ENCODE results near the gene PRKCE. TPM values are rescaled to one million over a fixed set of nuclear protein-coding genes. Genes with fewer than 3 reads are reported as not detected.

PRKCE gene
- total and polyA plus RNA-seq, 4 experiments from 2014 or later: 1.8 to 21.7 (median 11.0) TPM

GRCh38 chr2:45675263-45675812 is 23.9 kb downstream of the PRKCE start:
- H3K9me3 ChIP-seq (ENCODE audit: control insufficient read depth in 1 of 2, low read length in 2 of 2): no peaks in the 10 kb centered on the region

GRCh38 chr2:45676088-45676487 is 24.6 kb downstream of the PRKCE start:
- DNase-seq: no peak
- Histone ChIP-seq H3K4me1 (ENCODE audit: insufficient read depth, low read length) (no peaks in the 10 kb centered on the region), H3K9me3 (ENCODE audit: control insufficient read depth in 1 of 2, low read length in 2 of 2) (no peaks in the 10 kb centered on the region), H3K27me3 (ENCODE audit: insufficient read depth, low read length) (no peaks in the 10 kb centered on the region), H3K27ac (ENCODE audit: low read depth, low read length) (no peak overlapping the region), H3K36me3 (ENCODE audit: insufficient read depth, low read length) (no peaks in the 10 kb centered on the region), H3K4me3 (ENCODE audit: low read length in 2 of 2) (no peak overlapping the region)
- Mint-ChIP-seq H3K27me3 (no peaks in the 10 kb centered on the region), H3K9me3 (no peaks in the 10 kb centered on the region), H3K36me3 (peaks cover 0 to 4% of the 10 kb centered on the region in 2 donors), H3K27ac (no peak overlapping the region), H3K4me1 (peaks cover 4 to 14% (median 6%) of the 10 kb centered on the region in 4 donors), H3K4me3 (no peak overlapping the region)
- ChIA-PET CTCF (ENCODE audit: partially characterized antibody) (no interaction called here), POLR2A (ENCODE audit: partially characterized antibody) (no interaction called here)
- intact Hi-C loops (cut with micrococcal nuclease): no loop called here

More at GRCh38 chr2:45675263-45675812, 23.9 kb downstream of the PRKCE start:
- ChIA-PET CTCF (ENCODE audit: partially characterized antibody) (no interaction called here), POLR2A (ENCODE audit: partially characterized antibody) (no interaction called here)
- DNase-seq: no peak
- Histone ChIP-seq H3K27ac (ENCODE audit: low read depth, low read length) (no peak overlapping the region), H3K4me1 (ENCODE audit: insufficient read depth, low read length) (no peaks in the 10 kb centered on the region), H3K27me3 (ENCODE audit: insufficient read depth, low read length) (no peaks in the 10 kb centered on the region), H3K4me3 (ENCODE audit: low read length in 2 of 2) (no peak overlapping the region), H3K36me3 (ENCODE audit: insufficient read depth, low read length) (no peaks in the 10 kb centered on the region)
- H3K36me3 Mint-ChIP-seq: peaks cover 0 to 4% of the 10 kb centered on the region in 2 donors
- intact Hi-C loops (cut with micrococcal nuclease): no loop called here
- H3K9me3 Mint-ChIP-seq: no peaks in the 10 kb centered on the region
- H3K4me3 Mint-ChIP-seq: no peak overlapping the region
- H3K27me3 Mint-ChIP-seq: no peaks in the 10 kb centered on the region
- H3K4me1 Mint-ChIP-seq: peaks cover 4 to 14% (median 6%) of the 10 kb centered on the region in 4 donors
- no peak overlapping the region for H3K27ac Mint-ChIP-seq

- H3K27ac Mint-ChIP-seq: no peak overlapping the region
- CTCF ChIA-PET (ENCODE audit: partially characterized antibody): no interaction called here
- peaks cover 4 to 14% (median 9%) of the 10 kb centered on the region in 4 donors for H3K4me1 Mint-ChIP-seq
- no peak overlapping the region for H3K4me3 Mint-ChIP-seq
- Histone ChIP-seq H3K27me3 (ENCODE audit: insufficient read depth, low read length) (no peaks in the 10 kb centered on the region), H3K27ac (ENCODE audit: low read depth, low read length) (no peak overlapping the region), H3K4me3 (ENCODE audit: low read length in 2 of 2) (no peak overlapping the region), H3K36me3 (ENCODE audit: insufficient read depth, low read length) (no peaks in the 10 kb centered on the region), H3K4me1 (ENCODE audit: insufficient read depth, low read length) (no peaks in the 10 kb centered on the region), H3K9me3 (ENCODE audit: control insufficient read depth in 1 of 2, low read length in 2 of 2) (no peaks in the 10 kb centered on the region)
- H3K9me3 Mint-ChIP-seq: peaks cover 0 to 2% (median 0%) of the 10 kb centered on the region in 8 donors
- H3K36me3 Mint-ChIP-seq: no peaks in the 10 kb centered on the region
- POLR2A ChIA-PET (ENCODE audit: partially characterized antibody): no interaction called here
- no peaks in the 10 kb centered on the region for H3K27me3 Mint-ChIP-seq
- intact Hi-C loops (cut with micrococcal nuclease): no loop called here
- no peak for DNase-seq
Measured at GRCh38 chr2:45678791-45679348, 27.4 kb downstream of the PRKCE start.

DNA sequence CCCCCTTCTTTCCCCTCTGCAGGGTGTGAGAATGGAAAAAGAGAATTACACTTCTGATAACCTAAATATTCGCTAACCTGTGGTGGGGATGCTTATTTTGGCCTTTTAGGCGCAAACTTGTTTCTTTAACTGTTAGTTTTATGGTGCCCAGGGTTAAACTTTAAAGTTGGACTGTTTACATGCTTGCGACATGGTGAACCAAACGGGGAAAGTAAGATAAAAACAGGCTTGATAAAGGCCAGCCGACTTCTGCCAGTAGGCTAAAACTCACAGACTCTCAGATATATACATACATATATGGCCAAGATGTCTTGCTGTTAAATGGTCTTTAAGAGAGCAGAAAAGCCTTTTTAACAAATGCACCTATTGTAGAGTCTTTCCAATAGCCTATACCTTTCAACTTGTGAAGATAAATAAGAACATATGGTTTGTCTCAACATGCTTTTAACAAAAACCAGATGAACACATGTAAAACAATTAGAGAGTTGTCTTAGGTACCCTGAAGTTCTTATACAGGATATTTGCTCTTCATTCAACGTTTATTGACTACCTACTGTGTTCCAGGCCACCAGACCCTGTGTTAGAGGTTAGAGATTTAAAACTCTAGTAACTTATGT is 29.0 kb downstream of the PRKCE start:
- Histone ChIP-seq H3K4me1 (ENCODE audit: insufficient read depth, low read length) (no peaks in the 10 kb centered on the region), H3K4me3 (ENCODE audit: low read length in 2 of 2) (no peak overlapping the region), H3K9me3 (ENCODE audit: control insufficient read depth in 1 of 2, low read length in 2 of 2) (no peaks in the 10 kb centered on the region), H3K27ac (ENCODE audit: low read depth, low read length) (no peak overlapping the region), H3K27me3 (ENCODE audit: insufficient read depth, low read length) (no peaks in the 10 kb centered on the region), H3K36me3 (ENCODE audit: insufficient read depth, low read length) (no peaks in the 10 kb centered on the region)
- Mint-ChIP-seq H3K4me3 (no peak overlapping the region), H3K4me1 (peaks cover 4 to 10% (median 6%) of the 10 kb centered on the region in 4 donors), H3K27me3 (no peaks in the 10 kb centered on the region), H3K9me3 (peaks cover 0 to 2% (median 0%) of the 10 kb centered on the region in 8 donors), H3K27ac (no peak overlapping the region), H3K36me3 (no peaks in the 10 kb centered on the region)
- intact Hi-C loops (cut with micrococcal nuclease): no loop called here
- ChIA-PET POLR2A (ENCODE audit: partially characterized antibody) (no interaction called here), CTCF (ENCODE audit: partially characterized antibody) (no interaction called here)
- DNase-seq: no peak

- Histone ChIP-seq H3K27me3 (ENCODE audit: insufficient read depth, low read length) (no peaks in the 10 kb centered on the region), H3K27ac (ENCODE audit: low read depth, low read length) (no peak overlapping the region), H3K4me3 (ENCODE audit: low read length in 2 of 2) (no peak overlapping the region), H3K4me1 (ENCODE audit: insufficient read depth, low read length) (no peaks in the 10 kb centered on the region), H3K36me3 (ENCODE audit: insufficient read depth, low read length) (no peaks in the 10 kb centered on the region), H3K9me3 (ENCODE audit: control insufficient read depth in 1 of 2, low read length in 2 of 2) (no peaks in the 10 kb centered on the region)
- Mint-ChIP-seq H3K4me1 (peaks cover 4 to 7% (median 5%) of the 10 kb centered on the region in 4 donors), H3K36me3 (no peaks in the 10 kb centered on the region), H3K27me3 (no peaks in the 10 kb centered on the region), H3K9me3 (peaks cover 0 to 2% (median 0%) of the 10 kb centered on the region in 8 donors), H3K4me3 (no peak overlapping the region), H3K27ac (no peak overlapping the region)
- ChIA-PET CTCF (ENCODE audit: partially characterized antibody) (interaction anchor here (0.6 to 1.0 kb wide), 2 partner anchors 28 to 71 kb away, joined by 3 read pairs; no protein-coding TSS in a partner anchor), POLR2A (ENCODE audit: partially characterized antibody) (no interaction called here)
- DNase-seq: no peak
- intact Hi-C loops (cut with micrococcal nuclease): no loop called here
Measured at GRCh38 chr2:45681675-45682074, 30.2 kb downstream of the PRKCE start.

DNA sequence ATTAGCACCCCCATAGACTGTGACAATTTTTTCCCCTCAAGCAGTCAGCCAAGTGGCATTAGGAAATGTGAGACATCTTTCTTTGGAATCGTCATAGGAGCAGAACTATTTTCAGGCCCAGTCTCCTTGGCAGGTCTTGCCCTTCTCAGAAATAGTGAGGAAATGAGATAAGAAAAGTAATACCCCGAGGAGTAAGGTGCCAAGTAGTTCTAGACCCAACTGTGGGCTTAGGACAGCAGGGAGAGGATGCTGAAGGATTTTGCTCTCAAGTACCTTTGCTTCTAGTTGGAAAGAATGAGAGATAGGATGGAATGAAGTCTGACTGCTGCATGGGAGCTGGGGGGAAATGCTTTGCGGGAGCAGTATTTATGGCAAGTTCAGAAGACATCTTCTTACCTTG is 31.8 kb downstream of the PRKCE start:
- Mint-ChIP-seq H3K4me3 (no peak overlapping the region), H3K36me3 (no peaks in the 10 kb centered on the region), H3K27me3 (no peaks in the 10 kb centered on the region), H3K4me1 (peaks cover 3 to 7% (median 5%) of the 10 kb centered on the region in 4 donors), H3K9me3 (peaks cover 0 to 2% (median 0%) of the 10 kb centered on the region in 8 donors), H3K27ac (no peak overlapping the region)
- no peak for DNase-seq
- intact Hi-C loops (cut with micrococcal nuclease): no loop called here
- H3K9me3 ChIP-seq (ENCODE audit: control insufficient read depth in 1 of 2, low read length in 2 of 2): no peaks in the 10 kb centered on the region
- no peaks in the 10 kb centered on the region for H3K36me3 ChIP-seq (ENCODE audit: insufficient read depth, low read length)
- H3K27me3 ChIP-seq (ENCODE audit: insufficient read depth, low read length): no peaks in the 10 kb centered on the region
- H3K27ac ChIP-seq (ENCODE audit: low read depth, low read length): no peak overlapping the region
- H3K4me1 ChIP-seq (ENCODE audit: insufficient read depth, low read length): no peaks in the 10 kb centered on the region
- no peak overlapping the region for H3K4me3 ChIP-seq (ENCODE audit: low read length in 2 of 2)
- ChIA-PET POLR2A (ENCODE audit: partially characterized antibody) (no interaction called here), CTCF (ENCODE audit: partially characterized antibody) (no interaction called here)

GRCh38 chr2:45684756-45685155 is 33.3 kb downstream of the PRKCE start:
- CTCF ChIA-PET (ENCODE audit: partially characterized antibody): interaction anchor here (2.1 kb wide), 1 partner anchor 94 kb away, joined by 4 read pairs; no protein-coding TSS in a partner anchor
- Mint-ChIP-seq H3K9me3 (peaks cover 0 to 2% (median 0%) of the 10 kb centered on the region in 8 donors), H3K4me3 (no peak overlapping the region), H3K36me3 (no peaks in the 10 kb centered on the region), H3K4me1 (peaks cover 3 to 6% (median 4%) of the 10 kb centered on the region in 4 donors), H3K27ac (no peak overlapping the region), H3K27me3 (no peaks in the 10 kb centered on the region)
- intact Hi-C loops (cut with micrococcal nuclease): no loop called here
- Histone ChIP-seq H3K36me3 (ENCODE audit: insufficient read depth, low read length) (no peaks in the 10 kb centered on the region), H3K27me3 (ENCODE audit: insufficient read depth, low read length) (no peaks in the 10 kb centered on the region), H3K4me3 (ENCODE audit: low read length in 2 of 2) (no peak overlapping the region), H3K27ac (ENCODE audit: low read depth, low read length) (no peak overlapping the region), H3K9me3 (ENCODE audit: control insufficient read depth in 1 of 2, low read length in 2 of 2) (no peaks in the 10 kb centered on the region), H3K4me1 (ENCODE audit: insufficient read depth, low read length) (no peaks in the 10 kb centered on the region)
- POLR2A ChIA-PET (ENCODE audit: partially characterized antibody): no interaction called here
- DNase-seq: no peak

Measured in CD4-positive, alpha-beta memory T cell (primary cell).